SK-N-SH (cell line): Measurements from ENCODE around the gene C14orf39. TPM values are rescaled to one million over a fixed set of nuclear protein-coding genes. Genes with fewer than 3 reads are reported as not detected.

Experiments used
- CTCF ChIA-PET: fragments of 300-600, 350-600 bp; formaldehyde crosslinking; extraction: SDS; loops from one replicate; lab custom pipeline; 2021; lab: Yijun Ruan, JAX
- POLR2A ChIA-PET: fragments of 350-600 bp; sonication (Branson Sonifier 250); formaldehyde crosslinking; extraction: SDS; loops from one replicate; lab custom pipeline; 2020; ENCODE audit warnings: antibody characterized with exemption, inconsistent platforms; lab: Yijun Ruan, JAX
- DNase-seq: peaks from one replicate; pipeline ENCODE4 v3.0.0; 2012
- H2AFZ ChIP-seq: fragments of 200-600 bp; sonication (generic); 2 replicates; pipeline ENCODE4 v1.8.1; 2016; ENCODE audit warnings: antibody characterized with exemption, mild to moderate bottlenecking, low read depth
- H3F3A ChIP-seq: fragments of 200-600 bp; sonication (generic); replicated peaks from 2 replicates; pipeline ENCODE3; 2016; ENCODE audit warnings: antibody characterized with exemption, mild to moderate bottlenecking; ENCODE audit not compliant: insufficient read depth
- H3K27ac ChIP-seq, 2 experiments: fragments of 200-500 bp in 1 of 2; fragments of 200-600 bp in 1 of 2; sonication (Bioruptor generic) in 1 of 2; sonication (generic), shearing (Covaris generic) in 1 of 2; 2 replicates each; pipeline versions ENCODE4 v1.5.1 to v1.6.1; 2014 to 2016; ENCODE audit warnings: low read depth in 2 of 2, inconsistent platforms in 1 of 2, low read length in 1 of 2, mild to moderate bottlenecking in 1 of 2, mixed read lengths in 1 of 2
- H3K27me3 ChIP-seq: fragments of 200-600 bp; sonication (generic), shearing (Covaris generic); 2 replicates; pipeline ENCODE4 v1.6.1; 2016; ENCODE audit warnings: mixed run types; ENCODE audit not compliant: insufficient read depth
- H3K36me3 ChIP-seq, 2 experiments: fragments of 200-500 bp in 1 of 2; fragments of 200-600 bp in 1 of 2; sonication (Bioruptor generic) in 1 of 2; sonication (generic) in 1 of 2; replicated peaks in 1 of 2; 2 replicates each; pipeline versions ENCODE3 to v1.5.1; 2014 to 2016; ENCODE audit warnings: low read length in 1 of 2, mild to moderate bottlenecking in 1 of 2; ENCODE audit not compliant: insufficient read depth in 2 of 2, control insufficient read depth in 1 of 2
- H3K4me1 ChIP-seq, 2 experiments: fragments of 200-500 bp in 1 of 2; fragments of 200-600 bp in 1 of 2; sonication (Bioruptor generic) in 1 of 2; sonication (generic), shearing (Covaris generic) in 1 of 2; 2 replicates each; pipeline versions ENCODE4 v1.5.1 to v1.6.1; 2014 to 2016; ENCODE audit warnings: low read depth in 1 of 2, low read length in 1 of 2, mixed run types in 1 of 2; ENCODE audit not compliant: insufficient read depth in 2 of 2, control insufficient read depth in 1 of 2
- H3K4me2 ChIP-seq: fragments of 200-600 bp; sonication (generic), shearing (Covaris generic); 2 replicates; pipeline ENCODE4 v1.6.1; 2017; ENCODE audit warnings: mixed run types
- H3K4me3 ChIP-seq, 2 experiments: fragments of 200-500 bp in 1 of 2; fragments of 200-600 bp in 1 of 2; sonication (Bioruptor generic) in 1 of 2; sonication (generic), shearing (Covaris generic) in 1 of 2; 2 replicates each; pipeline versions ENCODE4 v1.5.1 to v1.8.1; 2014 to 2016; ENCODE audit warnings: low read depth in 2 of 2, inconsistent platforms in 1 of 2, low read length in 1 of 2, mild to moderate bottlenecking in 1 of 2, mixed read lengths in 1 of 2, moderate library complexity in 1 of 2
- H3K79me2 ChIP-seq: fragments of 200-600 bp; sonication (generic); 2 replicates; pipeline ENCODE4 v1.8.1; 2017; ENCODE audit warnings: mild to moderate bottlenecking; ENCODE audit not compliant: insufficient read depth
- H3K9ac ChIP-seq: fragments of 200-600 bp; sonication (generic); 2 replicates; pipeline ENCODE4 v1.6.1; 2017; ENCODE audit warnings: mixed run types
- H3K9me2 ChIP-seq: fragments of 200-600 bp; sonication (generic); 2 replicates; pipeline ENCODE4 v1.6.1; 2017; ENCODE audit warnings: mixed run types
- H3K9me3 ChIP-seq: fragments of 200-600 bp; sonication (generic); 2 replicates; pipeline ENCODE4 v1.6.1; 2017; ENCODE audit warnings: mixed run types, mild to moderate bottlenecking, moderate library complexity
- H4K20me1 ChIP-seq: fragments of 200-600 bp; sonication (generic); 2 replicates; pipeline ENCODE4 v1.6.1; 2017; ENCODE audit warnings: mild to moderate bottlenecking, mixed run types; ENCODE audit not compliant: insufficient read depth
- CHD2 ChIP-seq: fragments of 150-350 bp; IDR thresholded peaks from 2 replicates; pipeline ENCODE4 v1.6.1; 2018; ENCODE audit warnings: low read length; ENCODE audit not compliant: partially characterized antibody
- ELF1 ChIP-seq: IDR thresholded peaks from 2 replicates; pipeline ENCODE4 v1.4.0; 2012
- EP300 ChIP-seq, 2 experiments: IDR thresholded peaks; 2 replicates each; pipeline versions ENCODE4 v1.4.0 to v1.6.1; 2012; ENCODE audit warnings: borderline replicate concordance in 1 of 2, low read depth in 1 of 2, low read length in 1 of 2
- FOXJ3 ChIP-seq: sonication (generic); formaldehyde crosslinking; IDR thresholded peaks from 2 replicates; pipeline ENCODE4 v1.5.1; 2020; ENCODE audit warnings: mild to moderate bottlenecking, missing genetic modification reagents
- MAX ChIP-seq: IDR thresholded peaks from 2 replicates; pipeline ENCODE4 v1.4.0; 2012; ENCODE audit warnings: low read depth
- MEF2A ChIP-seq: IDR thresholded peaks from 2 replicates; pipeline ENCODE4 v1.4.0; 2012; ENCODE audit warnings: low read depth, borderline replicate concordance
- MXI1 ChIP-seq: IDR thresholded peaks from 2 replicates; pipeline ENCODE4 v1.6.1; 2012; ENCODE audit warnings: mild to moderate bottlenecking, low read depth, low read length, improper control_type of control experiment
- NFIC ChIP-seq: IDR thresholded peaks from 2 replicates; pipeline ENCODE4 v1.4.0; 2012; ENCODE audit warnings: borderline replicate concordance
- RAD21 ChIP-seq: IDR thresholded peaks from 2 replicates; pipeline ENCODE4 v1.6.1; 2012; ENCODE audit warnings: mild to moderate bottlenecking, low read length
- RFX5 ChIP-seq: IDR thresholded peaks from 2 replicates; pipeline ENCODE4 v1.6.1; 2012; ENCODE audit warnings: mild to moderate bottlenecking, improper control_type of control experiment, low read length
- RXRA ChIP-seq: IDR thresholded peaks from 2 replicates; pipeline ENCODE4 v1.4.0; 2012; ENCODE audit warnings: low read depth, mild to moderate bottlenecking, borderline replicate concordance
- SMC3 ChIP-seq: IDR thresholded peaks from 2 replicates; pipeline ENCODE4 v1.6.1; 2012; ENCODE audit warnings: low read depth, low read length, improper control_type of control experiment
- TCF12 ChIP-seq: IDR thresholded peaks from 2 replicates; pipeline ENCODE4 v1.4.0; 2012
- USF1 ChIP-seq: IDR thresholded peaks from 2 replicates; pipeline ENCODE4 v1.4.0; 2012; ENCODE audit warnings: low read depth, borderline replicate concordance
- YY1 ChIP-seq: IDR thresholded peaks from 2 replicates; pipeline ENCODE4 v1.4.0; 2012; ENCODE audit warnings: low read depth, mild to moderate bottlenecking
- WGBS: methylation state at CpG from one replicate; pipeline ENCODE4 v1.1.6; 2017; ENCODE audit warnings: low lambda C conversion rate; 5-methylcytosine and 5-hydroxymethylcytosine counted together
- polyA plus RNA-seq, 3 experiments: library from polyadenylated mRNA; depleted of rRNA; stranded (reverse); fragments of >200 nt; gene quantifications; 2 replicates each; pipeline ENCODE4 v1.2.3, GENCODE V29; 2012
- TF ChIP-seq, protein P1 (sequence below): IDR thresholded peaks from 2 replicates; pipeline ENCODE4 v1.4.0; 2012; ENCODE audit warnings: low read depth, borderline replicate concordance

C14orf39 gene
- polyA plus RNA-seq, 1 of the 3 experiments (the other 2 are of a cell fraction), result 0.13 TPM

- H3K9me3 ChIP-seq, result no peaks in the 10 kb centered on the region
- H4K20me1 ChIP-seq, result no peaks in the 10 kb centered on the region
- no peaks in the 10 kb centered on the region; the same call in 1 of the 2 replicates for H3K9me2 ChIP-seq
- DNase-seq, result no peak
- CTCF ChIA-PET, result interaction anchor here (0.5 to 2.5 kb wide), 8 partner anchors 9 to 319 kb away, joined by 3 to 25 read pairs (median 4); partner anchors contain the start of gene SIX6
- no peak overlapping the region for H3K27ac ChIP-seq
- H3K36me3 ChIP-seq, result no peaks in the 10 kb centered on the region
- 54% methylated on average over 2 of the region's 2 CpGs for WGBS
- no peaks in the 10 kb centered on the region; a peak in 1 of 4 replicates for H3K4me1 ChIP-seq
- TF ChIP-seq, protein P1, sequence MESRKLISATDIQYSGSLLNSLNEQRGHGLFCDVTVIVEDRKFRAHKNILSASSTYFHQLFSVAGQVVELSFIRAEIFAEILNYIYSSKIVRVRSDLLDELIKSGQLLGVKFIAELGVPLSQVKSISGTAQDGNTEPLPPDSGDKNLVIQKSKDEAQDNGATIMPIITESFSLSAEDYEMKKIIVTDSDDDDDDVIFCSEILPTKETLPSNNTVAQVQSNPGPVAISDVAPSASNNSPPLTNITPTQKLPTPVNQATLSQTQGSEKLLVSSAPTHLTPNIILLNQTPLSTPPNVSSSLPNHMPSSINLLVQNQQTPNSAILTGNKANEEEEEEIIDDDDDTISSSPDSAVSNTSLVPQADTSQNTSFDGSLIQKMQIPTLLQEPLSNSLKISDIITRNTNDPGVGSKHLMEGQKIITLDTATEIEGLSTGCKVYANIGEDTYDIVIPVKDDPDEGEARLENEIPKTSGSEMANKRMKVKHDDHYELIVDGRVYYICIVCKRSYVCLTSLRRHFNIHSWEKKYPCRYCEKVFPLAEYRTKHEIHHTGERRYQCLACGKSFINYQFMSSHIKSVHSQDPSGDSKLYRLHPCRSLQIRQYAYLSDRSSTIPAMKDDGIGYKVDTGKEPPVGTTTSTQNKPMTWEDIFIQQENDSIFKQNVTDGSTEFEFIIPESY, result no peak
- no peak for TF ChIP-seq FOXJ3 (CRISPR knock-in tag)
- TF ChIP-seq RXRA, result no peak
- no peak for TF ChIP-seq CHD2
- no peak for TF ChIP-seq TCF12
- TF ChIP-seq MXI1, result no peak
- TF ChIP-seq MAX, result no peak
- no peak for TF ChIP-seq YY1
- no peak for TF ChIP-seq RFX5
- no peak for TF ChIP-seq ELF1
- TF ChIP-seq USF1, result no peak
- TF ChIP-seq RAD21, result no peak
- TF ChIP-seq MEF2A, result no peak
- TF ChIP-seq EP300 (IDR thresholded peaks at IDR 0.05; ENCODE audit: borderline replicate concordance in 1 of 2, low read depth in 1 of 2, low read length in 1 of 2), result no peak
- no peak for TF ChIP-seq NFIC
- TF ChIP-seq SMC3, result no peak
- TF ChIP-seq, all 33 proteins: peak for 0
- H3K4me3 ChIP-seq, result no peak overlapping the region
- H3K79me2 ChIP-seq, result no peaks in the 10 kb centered on the region
- POLR2A ChIA-PET, result no interaction called here
- H3K9ac ChIP-seq, result no peak overlapping the region
- no peak overlapping the region for H3K4me2 ChIP-seq
- H3K27me3 ChIP-seq, result peaks cover 8% of the 10 kb centered on the region; the same call in 1 of the 2 replicates
- peaks cover 4% of the 10 kb centered on the region for H3F3A ChIP-seq
- no peak overlapping the region for H2AFZ ChIP-seq
Observed at GRCh38 chr14:60487211-60487610, 1.3 kb upstream of the C14orf39 start.

GRCh38 chr14:60485057-60485597 is 736 bp downstream of the C14orf39 start:
- WGBS, result 50% methylated on average over 23 of the region's 25 CpGs
- Histone ChIP-seq H3K4me3 (peak overlapping the region; percentile 64 to 68), H3K9me2 (no peaks in the 10 kb centered on the region; the same call in 1 of the 2 replicates), H4K20me1 (no peaks in the 10 kb centered on the region), H3K36me3 (peaks cover 0 to 5% of the 10 kb centered on the region in 2 experiments), H3K4me1 (no peaks in the 10 kb centered on the region; a peak in 1 of 4 replicates), H3F3A (peaks cover 7% of the 10 kb centered on the region)
- peak; percentile 6; the same call in 1 of the 2 replicates for TF ChIP-seq MXI1
- TF ChIP-seq, protein P1, result no peak
- TF ChIP-seq, all 33 proteins: peak for 1
- Histone ChIP-seq H3K9me3 (no peaks in the 10 kb centered on the region), H3K4me2 (peak overlapping the region; percentile 84), H3K79me2 (no peaks in the 10 kb centered on the region), H2AFZ (peak overlapping the region; percentile 80; the same call in 1 of the 2 replicates), H3K27me3 (peaks cover 8% of the 10 kb centered on the region; the same call in 1 of the 2 replicates), H3K27ac (peak overlapping the region in 1 of 2 experiments; percentile 60; a peak in 1 of 4 replicates), H3K9ac (peak overlapping the region; percentile 72)
- ChIA-PET POLR2A (interaction anchor here (1.5 kb wide), 1 partner anchor 135 kb away, joined by 6 read pairs; no protein-coding TSS in a partner anchor), CTCF (interaction anchor here (2.5 kb wide), 1 partner anchor 135 kb away, joined by 25 read pairs; no protein-coding TSS in a partner anchor)
- no peak for DNase-seq
